Neural cell (in vitro differentiated cells): ENCODE measurements around the gene PHACTR3. TPM values are rescaled to one million over a fixed set of nuclear protein-coding genes. Genes with fewer than 3 reads are reported as not detected.

ENCODE experiments used
- H2AFZ ChIP-seq: fragments of 200-600, 300-800 bp; sonication (generic), shearing (Covaris generic); 2 replicates; pipeline ENCODE4 v1.6.0; 2014; ENCODE audit warnings: low read depth, mild to moderate bottlenecking, antibody characterized with exemption, low read length, moderate library complexity
- H3F3A ChIP-seq: fragments of 200-600 bp; shearing (Covaris generic); 2 replicates; pipeline ENCODE4 v1.6.1; 2016; ENCODE audit warnings: mild to moderate bottlenecking, moderate library complexity, mixed read lengths, antibody characterized with exemption, low read length; ENCODE audit not compliant: insufficient read depth, poor library complexity, severe bottlenecking
- H3K27ac ChIP-seq: fragments of 200-600, 300-800 bp; sonication (generic), shearing (Covaris generic); 2 replicates; pipeline ENCODE4 v1.5.1; 2014; ENCODE audit warnings: mild to moderate bottlenecking, low read length, moderate library complexity
- H3K27me3 ChIP-seq: fragments of 300-800, 200-600 bp; sonication (generic), shearing (Covaris generic); 2 replicates; pipeline ENCODE4 v1.6.0; 2014; ENCODE audit warnings: mild to moderate bottlenecking, low read depth, low read length, moderate library complexity; ENCODE audit not compliant: insufficient read depth
- H3K36me3 ChIP-seq: fragments of 300-800, 200-600 bp; sonication (generic), shearing (Covaris generic); 2 replicates; pipeline ENCODE4 v1.5.1; 2014; ENCODE audit warnings: mild to moderate bottlenecking, antibody characterized with exemption, low read length, moderate library complexity; ENCODE audit not compliant: insufficient read depth
- H3K4me2 ChIP-seq: fragments of 300-800, 200-600 bp; sonication (generic), shearing (Covaris generic); 2 replicates; pipeline ENCODE4 v1.6.0; 2014; ENCODE audit warnings: mild to moderate bottlenecking, low read length
- H3K4me3 ChIP-seq: fragments of 300-800, 200-600 bp; sonication (generic), shearing (Covaris generic); 2 replicates; pipeline ENCODE4 v1.5.1; 2014; ENCODE audit warnings: mild to moderate bottlenecking, low read length, moderate library complexity
- H3K79me2 ChIP-seq: fragments of 200-600 bp; shearing (Covaris generic); replicated peaks from 2 replicates; pipeline ENCODE4 v1.6.0; 2014; ENCODE audit warnings: mild to moderate bottlenecking, low read length, moderate library complexity; ENCODE audit not compliant: insufficient read depth
- H3K9ac ChIP-seq: fragments of 300-800, 200-600 bp; sonication (generic), shearing (Covaris generic); 2 replicates; pipeline ENCODE4 v1.6.1; 2016; ENCODE audit warnings: mild to moderate bottlenecking, low read length, mixed read lengths
- H3K9me2 ChIP-seq: fragments of 200-600 bp; shearing (Covaris generic); 2 replicates; pipeline ENCODE4 v1.6.1; 2016; ENCODE audit warnings: mild to moderate bottlenecking, low read length, mixed read lengths; ENCODE audit not compliant: insufficient read depth
- H3K9me3 ChIP-seq: fragments of 200-600, 300-800 bp; sonication (generic), shearing (Covaris generic); 2 replicates; pipeline ENCODE4 v1.6.1; 2016; ENCODE audit warnings: mild to moderate bottlenecking, mixed run types, low read length, moderate library complexity, mixed read lengths
- H4K20me1 ChIP-seq: fragments of 200-600 bp; shearing (Covaris generic); 2 replicates; pipeline ENCODE4 v1.6.1; 2016; ENCODE audit warnings: mild to moderate bottlenecking, mixed run types; ENCODE audit not compliant: insufficient read depth
- EP300 ChIP-seq: fragments of 450-650 bp; conservative IDR thresholded peaks from 2 replicates; pipeline ENCODE4 v1.6.1; 2014; ENCODE audit warnings: antibody characterized with exemption, mild to moderate bottlenecking, moderate library complexity; ENCODE audit not compliant: poor library complexity, severe bottlenecking
- EZH2 ChIP-seq: fragments of 200-600, 300-800 bp; shearing (Covaris generic), sonication (generic); IDR thresholded peaks from 2 replicates; pipeline ENCODE4 v1.6.1; 2014; ENCODE audit warnings: antibody characterized with exemption, low read length, borderline replicate concordance, mild to moderate bottlenecking; ENCODE audit not compliant: insufficient read depth, poor library complexity, severe bottlenecking
- MXI1 ChIP-seq: fragments of 450-650 bp; conservative IDR thresholded peaks from 2 replicates; pipeline ENCODE4 v1.6.1; 2014; ENCODE audit warnings: antibody characterized with exemption, mild to moderate bottlenecking; ENCODE audit not compliant: poor library complexity, severe bottlenecking
- POLR2AphosphoS5 ChIP-seq: IDR thresholded peaks from 2 replicates; pipeline ENCODE4 v1.6.1; 2012
- RAD21 ChIP-seq: fragments of 450-650 bp; conservative IDR thresholded peaks from 2 replicates; pipeline ENCODE4 v1.6.1; 2014; ENCODE audit warnings: antibody characterized with exemption, mild to moderate bottlenecking, moderate library complexity
- SMC3 ChIP-seq: fragments of 450-650 bp; conservative IDR thresholded peaks from 2 replicates; pipeline ENCODE4 v1.6.1; 2014; ENCODE audit warnings: antibody characterized with exemption, mild to moderate bottlenecking, moderate library complexity; ENCODE audit not compliant: poor library complexity
- TAF1 ChIP-seq: IDR thresholded peaks from 2 replicates; pipeline ENCODE4 v1.6.1; 2012; ENCODE audit warnings: low read depth
- polyA plus RNA-seq: library from polyadenylated mRNA; depleted of rRNA; stranded (reverse); fragments of >200 nt; gene quantifications from 2 replicates; pipeline ENCODE4 v1.2.3, GENCODE V29; 2014
- TF ChIP-seq, protein P1 (sequence below): IDR thresholded peaks from 2 replicates; pipeline ENCODE4 v1.6.1; 2012; ENCODE audit warnings: borderline replicate concordance
- TF ChIP-seq, protein P2 (sequence below): fragments of 450-650 bp; IDR thresholded peaks from 2 replicates; pipeline ENCODE4 v1.5.1; 2014; ENCODE audit warnings: antibody characterized with exemption, mild to moderate bottlenecking, moderate library complexity; ENCODE audit not compliant: poor library complexity, severe bottlenecking

PHACTR3 gene
- polyA plus RNA-seq, 1 donor from 2014 or later: 1.3 TPM

DNA sequence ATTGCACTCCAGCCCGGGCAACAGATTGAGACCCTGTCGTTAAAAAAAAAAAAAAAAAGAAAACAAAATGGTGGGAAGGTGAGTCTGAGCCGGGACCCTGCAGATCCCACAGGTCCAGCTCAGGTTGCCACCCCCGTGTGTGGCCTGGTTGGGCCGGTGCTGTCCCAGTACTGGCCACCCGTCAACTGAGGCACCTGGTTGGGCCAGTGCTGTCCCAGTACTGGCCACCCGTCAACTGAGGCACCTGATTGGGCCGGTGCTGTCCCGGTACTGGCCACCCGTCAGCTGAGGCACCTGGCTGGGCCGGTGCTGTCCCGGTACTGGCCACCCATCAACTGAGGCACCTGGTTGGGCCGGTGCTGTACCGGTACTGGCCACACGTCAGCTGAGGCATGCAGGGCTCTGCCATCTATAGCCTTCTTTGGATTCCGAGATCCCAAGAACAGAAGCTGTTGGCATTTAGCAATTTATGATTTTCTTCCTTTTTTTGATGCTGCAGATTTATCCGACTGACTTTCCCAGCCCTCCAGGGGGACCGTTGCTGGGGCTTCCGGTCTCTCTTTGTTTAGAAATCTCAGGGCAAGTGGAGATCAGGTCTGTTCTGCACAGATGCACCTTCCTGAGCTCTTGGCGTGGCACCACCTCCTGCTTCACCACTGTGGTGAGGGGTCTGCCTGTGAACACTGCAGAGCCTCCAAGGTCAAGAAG, 215.3 kb downstream of the PHACTR3 start:
- no peaks in the 10 kb centered on the region for H3K27me3 ChIP-seq
- no peak overlapping the region for H2AFZ ChIP-seq
- H3K9me3 ChIP-seq: peaks cover 4% of the 10 kb centered on the region
- TF ChIP-seq, protein P1, sequence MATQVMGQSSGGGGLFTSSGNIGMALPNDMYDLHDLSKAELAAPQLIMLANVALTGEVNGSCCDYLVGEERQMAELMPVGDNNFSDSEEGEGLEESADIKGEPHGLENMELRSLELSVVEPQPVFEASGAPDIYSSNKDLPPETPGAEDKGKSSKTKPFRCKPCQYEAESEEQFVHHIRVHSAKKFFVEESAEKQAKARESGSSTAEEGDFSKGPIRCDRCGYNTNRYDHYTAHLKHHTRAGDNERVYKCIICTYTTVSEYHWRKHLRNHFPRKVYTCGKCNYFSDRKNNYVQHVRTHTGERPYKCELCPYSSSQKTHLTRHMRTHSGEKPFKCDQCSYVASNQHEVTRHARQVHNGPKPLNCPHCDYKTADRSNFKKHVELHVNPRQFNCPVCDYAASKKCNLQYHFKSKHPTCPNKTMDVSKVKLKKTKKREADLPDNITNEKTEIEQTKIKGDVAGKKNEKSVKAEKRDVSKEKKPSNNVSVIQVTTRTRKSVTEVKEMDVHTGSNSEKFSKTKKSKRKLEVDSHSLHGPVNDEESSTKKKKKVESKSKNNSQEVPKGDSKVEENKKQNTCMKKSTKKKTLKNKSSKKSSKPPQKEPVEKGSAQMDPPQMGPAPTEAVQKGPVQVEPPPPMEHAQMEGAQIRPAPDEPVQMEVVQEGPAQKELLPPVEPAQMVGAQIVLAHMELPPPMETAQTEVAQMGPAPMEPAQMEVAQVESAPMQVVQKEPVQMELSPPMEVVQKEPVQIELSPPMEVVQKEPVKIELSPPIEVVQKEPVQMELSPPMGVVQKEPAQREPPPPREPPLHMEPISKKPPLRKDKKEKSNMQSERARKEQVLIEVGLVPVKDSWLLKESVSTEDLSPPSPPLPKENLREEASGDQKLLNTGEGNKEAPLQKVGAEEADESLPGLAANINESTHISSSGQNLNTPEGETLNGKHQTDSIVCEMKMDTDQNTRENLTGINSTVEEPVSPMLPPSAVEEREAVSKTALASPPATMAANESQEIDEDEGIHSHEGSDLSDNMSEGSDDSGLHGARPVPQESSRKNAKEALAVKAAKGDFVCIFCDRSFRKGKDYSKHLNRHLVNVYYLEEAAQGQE: no peak
- TF ChIP-seq RAD21 (no peak), TAF1 (no peak), MXI1 (no peak), EP300 (no peak)
- H3F3A ChIP-seq: no peaks in the 10 kb centered on the region
- no peaks in the 10 kb centered on the region for H3K79me2 ChIP-seq
- H4K20me1 ChIP-seq: no peaks in the 10 kb centered on the region
- H3K27ac ChIP-seq: no peak overlapping the region
- no peak overlapping the region for H3K4me2 ChIP-seq
- no peaks in the 10 kb centered on the region for H3K9me2 ChIP-seq
- H3K9ac ChIP-seq: no peak overlapping the region
- no peak overlapping the region for H3K4me3 ChIP-seq
- no peaks in the 10 kb centered on the region for H3K36me3 ChIP-seq

DNA sequence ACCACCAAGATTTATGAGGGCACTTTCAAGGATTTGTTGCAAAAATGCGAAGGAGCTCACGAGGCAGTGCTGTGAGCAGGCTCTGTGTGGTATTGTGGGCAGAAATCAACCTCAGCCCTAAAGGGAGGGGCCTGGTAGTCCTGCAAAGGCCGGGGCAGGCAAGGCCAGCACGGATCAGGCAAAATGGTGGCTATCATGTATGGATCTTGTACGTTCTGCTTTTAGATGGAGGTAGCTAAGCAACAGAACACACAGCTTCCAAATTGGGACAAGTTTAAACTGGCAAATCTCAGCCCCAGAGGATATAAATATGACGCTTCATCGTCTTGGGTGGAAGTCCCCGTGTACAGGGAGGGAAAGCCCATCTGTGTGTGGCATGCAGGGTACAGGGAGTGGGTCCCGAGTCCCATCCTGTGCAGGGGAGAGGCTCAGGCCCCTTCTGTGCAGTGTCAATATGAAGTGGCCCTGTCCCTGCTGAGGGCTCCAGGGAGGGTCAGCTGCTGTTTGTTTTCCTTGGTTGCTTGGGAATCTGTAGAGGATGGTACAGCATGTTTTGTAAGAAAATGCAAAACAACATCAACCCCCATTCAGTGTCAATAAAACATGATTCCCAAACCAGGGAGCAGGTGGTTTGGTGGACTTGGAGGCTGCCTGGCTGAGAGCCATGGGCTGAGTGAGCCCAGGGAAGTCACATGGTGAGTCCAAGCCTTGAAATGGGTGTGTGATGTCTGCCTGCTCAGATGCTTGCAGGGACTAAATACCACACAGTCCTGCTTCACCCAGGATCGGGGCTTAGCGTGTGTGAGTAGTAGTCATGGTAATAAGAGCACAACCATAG, 216.1 kb downstream of the PHACTR3 start:
- peaks cover 4% of the 10 kb centered on the region for H3K9me3 ChIP-seq
- TF ChIP-seq EZH2 (no peak), RAD21 (no peak), POLR2AphosphoS5 (no peak), TAF1 (no peak), SMC3 (no peak), MXI1 (no peak), EP300 (no peak)
- TF ChIP-seq, protein P1: no peak
- TF ChIP-seq, protein P2, sequence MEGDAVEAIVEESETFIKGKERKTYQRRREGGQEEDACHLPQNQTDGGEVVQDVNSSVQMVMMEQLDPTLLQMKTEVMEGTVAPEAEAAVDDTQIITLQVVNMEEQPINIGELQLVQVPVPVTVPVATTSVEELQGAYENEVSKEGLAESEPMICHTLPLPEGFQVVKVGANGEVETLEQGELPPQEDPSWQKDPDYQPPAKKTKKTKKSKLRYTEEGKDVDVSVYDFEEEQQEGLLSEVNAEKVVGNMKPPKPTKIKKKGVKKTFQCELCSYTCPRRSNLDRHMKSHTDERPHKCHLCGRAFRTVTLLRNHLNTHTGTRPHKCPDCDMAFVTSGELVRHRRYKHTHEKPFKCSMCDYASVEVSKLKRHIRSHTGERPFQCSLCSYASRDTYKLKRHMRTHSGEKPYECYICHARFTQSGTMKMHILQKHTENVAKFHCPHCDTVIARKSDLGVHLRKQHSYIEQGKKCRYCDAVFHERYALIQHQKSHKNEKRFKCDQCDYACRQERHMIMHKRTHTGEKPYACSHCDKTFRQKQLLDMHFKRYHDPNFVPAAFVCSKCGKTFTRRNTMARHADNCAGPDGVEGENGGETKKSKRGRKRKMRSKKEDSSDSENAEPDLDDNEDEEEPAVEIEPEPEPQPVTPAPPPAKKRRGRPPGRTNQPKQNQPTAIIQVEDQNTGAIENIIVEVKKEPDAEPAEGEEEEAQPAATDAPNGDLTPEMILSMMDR: no peak
- H3K9me2 ChIP-seq: no peaks in the 10 kb centered on the region
- no peak overlapping the region for H3K4me3 ChIP-seq
- no peaks in the 10 kb centered on the region for H3K27me3 ChIP-seq
- no peak overlapping the region for H3K27ac ChIP-seq
- no peak overlapping the region for H3K9ac ChIP-seq
- no peaks in the 10 kb centered on the region for H3K36me3 ChIP-seq
- no peaks in the 10 kb centered on the region for H3F3A ChIP-seq
- H2AFZ ChIP-seq: no peak overlapping the region
- no peaks in the 10 kb centered on the region for H3K79me2 ChIP-seq
- no peak overlapping the region for H3K4me2 ChIP-seq
- no peaks in the 10 kb centered on the region for H4K20me1 ChIP-seq
